IMR-90 (cell line): ENCODE measurements around the gene SERPINH1.

ENCODE experiments used
- CEBPB ChIP-seq: IDR thresholded peaks from 2 replicates; pipeline ENCODE4 v1.6.1; 2012; ENCODE audit warnings: low read depth, low read length, improper control_type of control experiment
- CTCF ChIP-seq: conservative IDR thresholded peaks from 2 replicates; pipeline ENCODE4 v1.5.1; 2012; ENCODE audit warnings: mild to moderate bottlenecking, low read depth, low read length, improper control_type of control experiment
- MAFK ChIP-seq: IDR thresholded peaks from 2 replicates; pipeline ENCODE4 v1.6.1; 2012; ENCODE audit warnings: low read depth, low read length, improper control_type of control experiment
- MAZ ChIP-seq: IDR thresholded peaks from 2 replicates; pipeline ENCODE4 v1.6.1; 2012; ENCODE audit warnings: low read depth, mild to moderate bottlenecking, low read length, improper control_type of control experiment, moderate library complexity, borderline replicate concordance
- MXI1 ChIP-seq: IDR thresholded peaks from 2 replicates; pipeline ENCODE4 v1.6.1; 2012; ENCODE audit warnings: low read depth, mild to moderate bottlenecking, low read length, moderate library complexity, borderline replicate concordance
- NFE2L2 ChIP-seq: fragments of 150-350 bp; IDR thresholded peaks from 2 replicates; pipeline ENCODE4 v1.6.1; 2016; ENCODE audit warnings: low read depth, mild to moderate bottlenecking, low read length
- POLR2A ChIP-seq: IDR thresholded peaks from 2 replicates; pipeline ENCODE4 v1.6.1; 2012; ENCODE audit warnings: mild to moderate bottlenecking, low read depth, low read length
- RAD21 ChIP-seq: IDR thresholded peaks from 2 replicates; pipeline ENCODE4 v1.6.1; 2012; ENCODE audit warnings: low read length, improper control_type of control experiment
- RCOR1 ChIP-seq: IDR thresholded peaks from 2 replicates; pipeline ENCODE4 v1.6.1; 2012; ENCODE audit warnings: mild to moderate bottlenecking, low read length, improper control_type of control experiment; ENCODE audit not compliant: insufficient replicate concordance
- USF2 ChIP-seq: fragments of 150-350 bp; IDR thresholded peaks from 2 replicates; pipeline ENCODE4 v1.6.1; 2017; ENCODE audit warnings: mild to moderate bottlenecking, antibody characterized with exemption, low read length, low read depth

GRCh38 chr11:75598900-75599299 is 36.8 kb downstream of the SERPINH1 start:
- TF ChIP-seq CTCF, result no peak
- no peak for TF ChIP-seq RAD21
- TF ChIP-seq CEBPB, result no peak
- TF ChIP-seq MXI1, result no peak
- no peak for TF ChIP-seq MAZ
- no peak for TF ChIP-seq MAFK
- no peak for TF ChIP-seq RCOR1
- TF ChIP-seq POLR2A, result no peak
- TF ChIP-seq USF2, result no peak
- TF ChIP-seq NFE2L2, result no peak
